ENCODE data around the gene ESYT3. TPM values are rescaled to one million over a fixed set of nuclear protein-coding genes. Genes with fewer than 3 reads are reported as not detected.

Gene ESYT3
- total and polyA plus RNA-seq, 2 of the 8 experiments (the other 6 are each of a cell fraction or from before 2014, with no cell fraction given) = 4.4 to 7.3 TPM

GRCh38 chr3:138496436-138496835, 62.0 kb downstream of the ESYT3 start:
- CTCF ChIA-PET (ENCODE audit: partially characterized antibody) = interaction anchor here (0.7 to 1.2 kb wide), 4 partner anchors 12 to 270 kb away, joined by 3 to 6 read pairs (median 3); no protein-coding TSS in a partner anchor
- Histone ChIP-seq H3K27ac (ENCODE audit: low read depth, low read length) (no peak overlapping the region), H3K36me3 (ENCODE audit: control insufficient read depth in 2 of 4, insufficient read depth in 4 of 4, low read length in 3 of 4) (peaks cover 0 to 7% (median 0%) of the 10 kb centered on the region in 4 experiments; a peak in 2 of 8 replicates), H3K9ac (replicated peaks in 1 of 4; ENCODE audit: extremely low read depth in 1 of 4, low read depth in 3 of 4, low read length in 3 of 4) (no peak overlapping the region), H2AFZ (ENCODE audit: low read length) (no peak overlapping the region), H2BK12ac (ENCODE audit: low read depth, low read length) (no peak overlapping the region), H4K5ac (ENCODE audit: insufficient read length, low read depth, low read length) (no peak overlapping the region), H3K79me1 (ENCODE audit: low read depth, low read length) (no peaks in the 10 kb centered on the region), H2BK20ac (ENCODE audit: low read length) (no peak overlapping the region), H2BK5ac (ENCODE audit: low read depth, low read length) (no peak overlapping the region), H3K27me3 (replicated peaks in 1 of 4; ENCODE audit: control insufficient read depth in 3 of 4, extremely low read depth in 1 of 4, insufficient read depth in 3 of 4, low read length in 3 of 4) (no peaks in the 10 kb centered on the region), H4K20me1 (replicated peaks in 1 of 2; ENCODE audit: control insufficient read depth in 1 of 2, insufficient read depth in 2 of 2, low read length in 2 of 2) (no peaks in the 10 kb centered on the region), H3K9me3 (ENCODE audit: insufficient read depth in 2 of 2, low read depth in 1 of 2, low read length in 1 of 2) (no peaks in the 10 kb centered on the region), H3K4me1 (replicated peaks in 1 of 4; ENCODE audit: control insufficient read depth in 3 of 4, insufficient read depth in 4 of 4, low read length in 3 of 4) (peaks cover 0 to 6% (median 2%) of the 10 kb centered on the region in 4 experiments; a peak in 2 of 7 replicates), H3K4me3 (ENCODE audit: extremely low read depth in 1 of 4, insufficient read depth in 2 of 4, low read depth in 3 of 4, low read length in 4 of 4) (no peak overlapping the region), H2AK5ac (ENCODE audit: low read depth, low read length) (no peak overlapping the region), H3K18ac (ENCODE audit: extremely low read depth, low read length) (no peak overlapping the region), H2BK120ac (replicated peaks; ENCODE audit: low read depth, low read length) (no peak overlapping the region), H2BK15ac (ENCODE audit: low read length) (no peak overlapping the region), H3K79me2 (ENCODE audit: control insufficient read depth in 1 of 2, insufficient read depth in 2 of 2, low read length in 2 of 2) (no peaks in the 10 kb centered on the region), H3K4ac (replicated peaks; ENCODE audit: insufficient read length, low read depth, low read length) (no peak overlapping the region), H4K91ac (replicated peaks; ENCODE audit: insufficient read length, low read length) (no peak overlapping the region), H3K14ac (ENCODE audit: insufficient read length) (no peak overlapping the region), H3K4me2 (ENCODE audit: insufficient read depth in 1 of 2, low read depth in 2 of 2, low read length in 2 of 2) (no peak overlapping the region), H3K56ac (replicated peaks; ENCODE audit: insufficient read length, low read depth, low read length) (no peak overlapping the region), H3K23me2 (ENCODE audit: low read depth, low read length) (no peaks in the 10 kb centered on the region), H4K8ac (ENCODE audit: extremely low read depth, insufficient read depth, low read length) (no peak overlapping the region), H3K23ac (ENCODE audit: insufficient read length) (no peak overlapping the region)
- DNase-seq (ENCODE audit: low read depth in 1 of 2, low spot score in 2 of 2) (no peak), FAIRE-seq (peak; percentile 79)
- POLR2A ChIA-PET (ENCODE audit: partially characterized antibody) = no interaction called here
- 68% methylated on average over 2 of the region's 2 CpGs; no CpG with 5 or more reads in 1 of the 2 experiments for WGBS, 2 experiments (ENCODE audit: extremely low coverage in 1 of 2, insufficient coverage in 1 of 2, insufficient read length in 1 of 2, insufficient replicate concordance in 2 of 2, low coverage in 1 of 2, low lambda C conversion rate in 2 of 2, missing lambda C conversion rate in 1 of 2)
- no peak for TF ChIP-seq HDAC6 (IDR thresholded peaks at IDR 0.05; ENCODE audit: low read depth, low read length)
- no peak for TF ChIP-seq TCF12 (IDR thresholded peaks at IDR 0.05; ENCODE audit: low read depth, low read length)
- TF ChIP-seq NANOG (IDR thresholded peaks at IDR 0.05; ENCODE audit: insufficient read depth, low read depth, low read length, poor library complexity, severe bottlenecking) = no peak

All from H1 (cell line).